Endodermal cell (in vitro differentiated cells): Measurements from ENCODE around the gene ALDH3B2. TPM values are rescaled to one million over a fixed set of nuclear protein-coding genes. Genes with fewer than 3 reads are reported as not detected.

ENCODE experiments used
- DNase-seq: peaks from one replicate; pipeline ENCODE4 v3.0.0-alpha.2; 2017
- H3K27ac ChIP-seq: 2 replicates; pipeline ENCODE4 v1.5.1; 2013; ENCODE audit warnings: mild to moderate bottlenecking, low read depth, low read length, moderate library complexity
- H3K27me3 ChIP-seq: 2 replicates; pipeline ENCODE4 v1.6.1; 2013; ENCODE audit warnings: mild to moderate bottlenecking, low read length, moderate library complexity; ENCODE audit not compliant: insufficient read depth, control insufficient read depth, poor library complexity, severe bottlenecking
- H3K36me3 ChIP-seq: 2 replicates; pipeline ENCODE4 v1.7.0; 2013; ENCODE audit warnings: mild to moderate bottlenecking, low read length, moderate library complexity; ENCODE audit not compliant: control insufficient read depth, insufficient read depth
- H3K4me1 ChIP-seq: one replicate; pipeline ENCODE4 v1.7.0; 2013; ENCODE audit warnings: low read length; ENCODE audit not compliant: control insufficient read depth, insufficient read depth
- H3K4me3 ChIP-seq: 2 replicates; pipeline ENCODE4 v1.5.1; 2013; ENCODE audit warnings: mild to moderate bottlenecking, low read length, moderate library complexity
- H3K9ac ChIP-seq: 2 replicates; pipeline ENCODE4 v1.6.1; 2013; ENCODE audit warnings: mild to moderate bottlenecking, low read length, moderate library complexity; ENCODE audit not compliant: poor library complexity, severe bottlenecking; ENCODE audit errors: extremely low read depth
- H3K9me3 ChIP-seq: 2 replicates; pipeline ENCODE4 v1.6.1; 2013; ENCODE audit warnings: mild to moderate bottlenecking, low read length, moderate library complexity; ENCODE audit not compliant: control insufficient read depth
- H3K27ac Mint-ChIP-seq: 2 replicates; pipeline ENCODE4 v1.8.0; 2020; ENCODE audit warnings: mixed read lengths
- H3K27me3 Mint-ChIP-seq: 2 replicates; pipeline ENCODE4 v1.8.0; 2021; ENCODE audit warnings: mild to moderate bottlenecking, mixed read lengths; ENCODE audit not compliant: insufficient read depth
- H3K36me3 Mint-ChIP-seq: 2 replicates; pipeline ENCODE4 v1.8.0; 2020; ENCODE audit warnings: low read depth, mixed read lengths
- H3K4me1 Mint-ChIP-seq: 2 replicates; pipeline ENCODE4 v1.8.0; 2020; ENCODE audit warnings: mixed read lengths
- H3K4me3 Mint-ChIP-seq: 2 replicates; pipeline ENCODE4 v1.8.0; 2020; ENCODE audit warnings: mild to moderate bottlenecking, moderate library complexity, mixed read lengths
- H3K9me3 Mint-ChIP-seq: 2 replicates; pipeline ENCODE4 v1.8.0; 2020; ENCODE audit warnings: mild to moderate bottlenecking, mixed read lengths
- WGBS, 2 experiments: methylation state at CpG; one replicate each; pipeline versions ENCODE4 v1.1.5 to v1.1.7; 2013; ENCODE audit warnings: missing lambda C conversion rate in 2 of 2, mixed read lengths in 1 of 2; ENCODE audit not compliant: insufficient coverage in 1 of 2, insufficient read length in 1 of 2; 5-methylcytosine and 5-hydroxymethylcytosine counted together
- total RNA-seq, 2 donors: library from RNA; stranded (reverse); fragmentation: NEBNext Ultra II Directional in 1 of 2; extraction: Animal tissue kit (Norgen Biotek cat#: 25700) in 1 of 2; gene quantifications; 2 replicates in 1 of 2; 3 replicates in 1 of 2; pipeline ENCODE4 v1.2.1, GENCODE V29; 2021
- TF ChIP-seq, protein P1 (sequence below): fragments of 200-600 bp; sonication (generic); conservative IDR thresholded peaks from 2 replicates; pipeline ENCODE4 v1.5.0; 2021; ENCODE audit warnings: antibody characterized with exemption, mild to moderate bottlenecking

ALDH3B2 gene
- total RNA-seq, 2 donors from 2014 or later = not detected

DNA sequence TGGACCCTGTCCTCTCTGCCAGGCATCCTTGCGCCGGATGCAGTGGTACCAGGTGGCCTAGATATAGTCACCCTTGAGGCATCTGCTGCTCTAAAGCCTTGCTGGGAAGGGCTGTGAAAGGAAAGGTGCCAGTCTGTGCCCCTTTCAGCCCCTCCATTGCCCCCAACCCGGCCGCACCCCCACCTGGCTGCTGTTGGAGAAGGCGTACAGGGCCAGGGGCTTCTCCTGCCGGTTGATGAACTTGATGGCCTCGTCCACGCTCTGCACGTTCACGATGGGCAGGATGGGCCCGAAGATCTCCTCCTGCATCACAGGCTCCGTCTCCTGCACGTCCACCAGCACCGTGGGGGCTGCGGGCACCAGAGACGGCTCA lies 10.2 kb downstream of the ALDH3B2 start:
- no peaks in the 10 kb centered on the region for H3K27me3 ChIP-seq
- peaks cover 3% of the 10 kb centered on the region for H3K27me3 Mint-ChIP-seq
- no peaks in the 10 kb centered on the region for H3K9me3 ChIP-seq
- no peaks in the 10 kb centered on the region for H3K36me3 ChIP-seq
- TF ChIP-seq, protein P1, sequence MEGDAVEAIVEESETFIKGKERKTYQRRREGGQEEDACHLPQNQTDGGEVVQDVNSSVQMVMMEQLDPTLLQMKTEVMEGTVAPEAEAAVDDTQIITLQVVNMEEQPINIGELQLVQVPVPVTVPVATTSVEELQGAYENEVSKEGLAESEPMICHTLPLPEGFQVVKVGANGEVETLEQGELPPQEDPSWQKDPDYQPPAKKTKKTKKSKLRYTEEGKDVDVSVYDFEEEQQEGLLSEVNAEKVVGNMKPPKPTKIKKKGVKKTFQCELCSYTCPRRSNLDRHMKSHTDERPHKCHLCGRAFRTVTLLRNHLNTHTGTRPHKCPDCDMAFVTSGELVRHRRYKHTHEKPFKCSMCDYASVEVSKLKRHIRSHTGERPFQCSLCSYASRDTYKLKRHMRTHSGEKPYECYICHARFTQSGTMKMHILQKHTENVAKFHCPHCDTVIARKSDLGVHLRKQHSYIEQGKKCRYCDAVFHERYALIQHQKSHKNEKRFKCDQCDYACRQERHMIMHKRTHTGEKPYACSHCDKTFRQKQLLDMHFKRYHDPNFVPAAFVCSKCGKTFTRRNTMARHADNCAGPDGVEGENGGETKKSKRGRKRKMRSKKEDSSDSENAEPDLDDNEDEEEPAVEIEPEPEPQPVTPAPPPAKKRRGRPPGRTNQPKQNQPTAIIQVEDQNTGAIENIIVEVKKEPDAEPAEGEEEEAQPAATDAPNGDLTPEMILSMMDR = no peak
- H3K4me3 Mint-ChIP-seq = no peak overlapping the region
- 93 to 100% methylated on average over 3 to 16 of the region's 16 CpGs for WGBS, 2 experiments
- no peaks in the 10 kb centered on the region for H3K4me1 Mint-ChIP-seq
- no peak for DNase-seq
- peaks cover 2% of the 10 kb centered on the region for H3K9me3 Mint-ChIP-seq
- no peaks in the 10 kb centered on the region for H3K36me3 Mint-ChIP-seq
- H3K4me1 ChIP-seq = no peaks in the 10 kb centered on the region
- no peak overlapping the region for H3K27ac Mint-ChIP-seq
- no peak overlapping the region for H3K9ac ChIP-seq
- no peak overlapping the region for H3K27ac ChIP-seq
- no peak overlapping the region for H3K4me3 ChIP-seq

DNA sequence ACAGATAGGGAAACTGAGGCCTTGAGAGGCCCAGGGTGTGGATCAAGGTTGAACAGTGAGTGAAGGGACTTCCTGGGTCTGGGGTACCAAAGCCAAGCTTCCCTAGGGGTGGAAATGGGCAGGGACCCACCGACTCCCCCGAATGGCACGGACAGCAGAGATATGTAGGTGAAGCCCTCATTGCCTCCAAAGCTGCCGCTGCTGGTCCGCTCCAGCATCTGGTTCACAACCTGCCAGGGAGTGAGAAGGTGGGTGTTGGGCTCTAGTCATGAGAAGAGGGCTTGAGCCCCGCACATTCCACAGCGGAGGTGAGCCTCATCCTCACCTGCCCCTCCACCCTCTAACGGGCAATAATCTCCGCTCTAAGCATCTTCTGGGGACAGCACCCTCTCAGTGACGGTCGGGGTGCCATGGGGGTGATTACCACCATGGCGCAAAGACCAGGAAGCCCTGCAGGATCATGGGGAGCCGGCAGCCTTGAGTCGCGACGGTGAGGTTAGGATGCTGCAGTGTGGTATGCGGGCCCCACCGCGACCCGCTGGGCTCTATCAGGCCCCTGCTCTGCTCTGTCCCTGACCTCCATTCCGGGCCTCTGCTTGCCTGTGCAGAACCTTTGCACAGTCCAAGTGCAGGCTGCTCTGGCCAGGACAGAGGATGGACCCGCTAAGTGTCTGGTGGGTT lies 10.8 kb downstream of the ALDH3B2 start:
- no peaks in the 10 kb centered on the region for H3K27me3 ChIP-seq
- WGBS, 2 experiments = 94 to 98% methylated on average over 9 to 22 of the region's 22 CpGs
- no peaks in the 10 kb centered on the region for H3K36me3 ChIP-seq
- H3K27ac Mint-ChIP-seq = no peak overlapping the region
- no peaks in the 10 kb centered on the region for H3K4me1 Mint-ChIP-seq
- TF ChIP-seq, protein P1 = no peak
- no peak overlapping the region for H3K4me3 ChIP-seq
- no peak overlapping the region for H3K27ac ChIP-seq
- H3K9me3 ChIP-seq = no peaks in the 10 kb centered on the region
- DNase-seq = peak; percentile 40
- H3K4me3 Mint-ChIP-seq = no peak overlapping the region
- H3K9ac ChIP-seq = no peak overlapping the region
- H3K27me3 Mint-ChIP-seq = peaks cover 3% of the 10 kb centered on the region
- H3K9me3 Mint-ChIP-seq = peaks cover 7% of the 10 kb centered on the region
- H3K4me1 ChIP-seq = no peaks in the 10 kb centered on the region
- no peaks in the 10 kb centered on the region for H3K36me3 Mint-ChIP-seq

DNA sequence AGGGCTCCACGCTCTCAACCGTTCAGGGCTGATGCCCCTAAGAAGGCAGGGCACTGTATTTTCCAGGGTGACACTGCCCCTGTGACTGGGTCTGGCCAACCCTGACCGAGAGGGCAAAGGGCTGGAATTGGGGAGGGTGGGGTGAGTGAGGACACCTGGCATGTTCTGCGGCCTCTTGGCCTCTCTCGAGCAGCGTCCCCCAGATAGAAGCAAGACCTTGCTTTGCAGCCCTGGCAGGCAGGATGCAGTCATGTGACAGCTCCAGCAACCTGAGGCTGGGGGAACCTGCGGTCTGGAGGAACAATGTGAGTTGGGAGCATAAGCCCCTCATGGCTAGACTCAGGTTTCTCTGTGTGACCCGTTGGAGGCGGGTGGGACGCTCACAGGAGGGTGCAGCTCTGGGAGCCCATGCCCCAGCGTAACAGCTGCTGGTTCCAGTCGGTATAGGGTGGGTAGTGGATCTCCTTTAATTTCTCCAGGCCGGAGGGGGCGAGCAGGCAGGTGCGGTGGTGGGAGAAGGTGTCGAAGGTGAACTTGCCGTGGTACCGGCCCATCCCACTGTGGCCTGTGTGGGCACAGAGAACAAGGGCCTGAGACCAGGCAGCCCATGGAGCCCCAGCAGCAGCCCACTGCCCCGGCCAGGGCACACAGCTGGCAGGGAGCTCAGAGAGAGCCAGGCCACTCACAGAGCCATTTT lies 11.4 kb downstream of the ALDH3B2 start:
- H3K27ac ChIP-seq = no peak overlapping the region
- no peaks in the 10 kb centered on the region for H3K9me3 ChIP-seq
- peaks cover 12% of the 10 kb centered on the region for H3K9me3 Mint-ChIP-seq
- DNase-seq = peak; percentile 43
- H3K4me1 Mint-ChIP-seq = no peaks in the 10 kb centered on the region
- no peak overlapping the region for H3K9ac ChIP-seq
- H3K27me3 ChIP-seq = no peaks in the 10 kb centered on the region
- H3K27ac Mint-ChIP-seq = no peak overlapping the region
- TF ChIP-seq, protein P1 = no peak
- H3K4me3 ChIP-seq = no peak overlapping the region
- no peaks in the 10 kb centered on the region for H3K36me3 ChIP-seq
- 91 to 97% methylated on average over 16 to 19 of the region's 19 CpGs for WGBS, 2 experiments
- H3K4me1 ChIP-seq = no peaks in the 10 kb centered on the region
- peaks cover 3% of the 10 kb centered on the region for H3K27me3 Mint-ChIP-seq
- no peaks in the 10 kb centered on the region for H3K36me3 Mint-ChIP-seq
- H3K4me3 Mint-ChIP-seq = no peak overlapping the region
